Right renal cortex interstitium (tissue), 3 donors: ENCODE measurements around the gene PCDHGB3. TPM values are rescaled to one million over a fixed set of nuclear protein-coding genes. Genes with fewer than 3 reads are reported as not detected.
A peak's percentile ranks its signal among the peaks of the same experiment; 100 is the strongest.
"Not testable (repeated sequence)": the region's sequence is repeated elsewhere in the genome, so short reads cannot be mapped to it uniquely, and the experiment has no call there.

Source experiments
- DNase-seq, 3 donors: peaks; one replicate each; pipeline ENCODE4 v3.0.0-alpha.2; 2013; ENCODE audit warnings: low read depth in 3 of 3, low spot score in 2 of 3
- polyA plus RNA-seq, 3 donors: library from polyadenylated mRNA; unstranded; fragments of 120-200 nt; gene quantifications; one replicate each; pipeline ENCODE4 v1.2.1, GENCODE V29; 2013; ENCODE audit not compliant: insufficient read length in 3 of 3

PCDHGB3 gene
- polyA plus RNA-seq, 3 donors: 1.4 to 2.6 (median 1.7) TPM

DNA sequence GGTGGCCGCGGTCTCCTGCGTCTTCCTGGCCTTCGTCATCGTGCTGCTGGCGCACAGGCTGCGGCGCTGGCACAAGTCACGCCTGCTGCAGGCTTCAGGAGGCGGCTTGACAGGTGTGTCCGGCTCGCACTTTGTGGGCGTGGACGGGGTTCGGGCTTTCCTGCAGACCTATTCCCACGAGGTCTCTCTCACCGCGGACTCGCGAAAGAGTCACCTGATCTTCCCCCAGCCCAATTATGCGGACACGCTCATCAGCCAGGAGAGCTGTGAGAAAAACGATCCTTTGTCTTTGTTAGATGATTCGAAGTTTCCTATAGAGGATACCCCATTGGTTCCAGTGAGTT lies 45.2 kb downstream of the PCDHGB3 start:
- not testable (repeated sequence) for DNase-seq

- DNase-seq: peak in 1 of 3 donors; percentile 29
Measured at GRCh38 chr5:141417494-141418172, 47.6 kb downstream of the PCDHGB3 start, which contains the start of gene PCDHGB7. Gene PCDHGB7, plus strand, starts transcription at chr5:141417677. Its CDS starts 183 bp downstream, at chr5:141417860.

DNA sequence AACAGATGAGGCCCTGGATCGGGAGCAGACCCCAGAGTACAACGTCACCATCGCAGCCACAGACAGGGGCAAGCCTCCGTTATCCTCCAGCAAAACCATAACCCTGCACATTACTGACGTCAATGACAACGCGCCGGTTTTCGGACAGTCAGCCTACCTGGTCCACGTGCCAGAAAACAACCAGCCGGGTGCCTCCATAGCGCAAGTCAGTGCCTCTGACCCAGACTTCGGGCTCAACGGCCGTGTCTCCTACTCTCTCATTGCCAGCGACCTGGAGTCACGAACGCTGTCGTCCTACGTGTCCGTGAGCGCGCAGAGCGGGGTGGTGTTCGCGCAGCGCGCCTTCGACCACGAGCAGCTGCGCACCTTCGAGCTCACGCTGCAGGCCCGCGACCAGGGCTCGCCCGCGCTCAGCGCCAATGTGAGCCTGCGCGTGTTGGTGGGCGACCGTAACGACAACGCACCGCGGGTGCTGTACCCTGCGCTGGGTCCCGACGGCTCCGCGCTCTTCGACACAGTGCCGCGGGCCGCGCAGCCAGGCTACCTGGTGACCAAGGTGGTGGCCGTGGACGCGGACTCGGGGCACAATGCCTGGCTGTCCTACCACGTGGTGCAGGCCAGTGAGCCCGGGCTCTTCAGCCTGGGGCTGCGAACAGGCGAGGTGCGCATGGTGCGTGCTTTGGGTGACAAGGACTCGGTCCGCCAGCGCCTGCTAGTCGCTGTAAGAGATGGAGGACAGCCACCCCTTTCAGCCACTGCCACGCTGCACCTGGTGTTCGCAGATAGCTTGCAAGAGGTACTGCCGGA lies 49.2 kb downstream of the PCDHGB3 start:
- no peak for DNase-seq

DNA sequence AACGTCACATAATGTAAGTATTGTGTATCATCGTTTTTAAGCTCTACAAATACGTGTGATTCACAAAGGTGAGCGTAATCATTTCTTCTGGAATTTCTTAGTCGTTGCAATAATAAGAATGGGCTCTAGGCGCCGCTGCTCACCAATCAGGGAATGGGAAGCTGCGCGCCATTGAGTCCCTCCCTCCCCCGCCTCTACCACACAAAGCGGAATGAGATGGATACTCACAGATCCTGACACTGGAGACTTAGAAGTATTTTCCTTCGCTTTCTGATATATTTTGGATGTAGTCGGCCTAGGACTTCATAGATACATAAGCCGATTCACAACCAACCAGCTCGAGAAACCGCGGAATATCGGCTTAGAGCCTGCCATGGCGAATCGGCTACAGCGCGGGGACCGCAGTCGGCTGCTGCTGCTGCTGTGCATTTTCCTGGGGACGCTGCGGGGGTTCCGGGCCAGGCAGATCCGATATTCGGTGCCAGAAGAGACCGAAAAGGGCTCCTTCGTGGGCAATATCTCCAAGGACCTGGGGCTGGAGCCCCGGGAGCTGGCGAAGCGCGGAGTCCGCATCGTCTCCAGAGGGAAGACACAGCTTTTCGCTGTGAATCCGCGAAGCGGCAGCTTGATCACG lies 50.9 kb downstream of the PCDHGB3 start, which contains the start of gene PCDHGA11:
PCDHGA11 (plus strand) TSS at position 197 of the 634 bp plus-strand sequence; CDS start at position 374, 177 bp downstream.
- no peak for DNase-seq

DNA sequence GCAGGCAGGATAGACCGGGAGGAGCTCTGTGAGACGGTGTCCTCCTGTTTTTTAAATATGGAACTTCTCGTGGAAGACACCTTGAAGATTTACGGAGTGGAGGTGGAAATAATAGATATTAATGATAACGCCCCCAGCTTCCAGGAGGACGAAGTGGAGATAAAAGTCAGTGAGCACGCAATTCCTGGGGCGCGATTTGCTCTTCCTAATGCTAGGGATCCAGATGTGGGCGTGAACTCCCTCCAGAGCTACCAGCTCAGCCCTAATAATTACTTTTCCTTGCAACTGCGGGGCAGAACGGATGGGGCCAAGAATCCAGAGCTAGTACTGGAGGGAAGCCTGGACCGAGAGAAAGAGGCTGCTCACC lies 51.4 kb downstream of the PCDHGB3 start:
- DNase-seq: no peak

Other genes starting within 250 kb of the PCDHGB3 start
- 1 to 10 TPM; 1.8 to 2.9 (median 1.9) TPM for gene PCDHB4, start 248.4 kb upstream of the PCDHGB3 start, polyA plus RNA-seq
- 1 to 10 TPM; 6.6 to 8.5 (median 8.1) TPM for gene PCDHB5, start 235.0 kb upstream of the PCDHGB3 start, polyA plus RNA-seq
- gene PCDHB6, start 220.2 kb upstream of the PCDHGB3 start, polyA plus RNA-seq: 1 to 10 TPM; 2.2 to 3.8 (median 3.2) TPM
- gene PCDHB7, start 197.6 kb upstream of the PCDHGB3 start, polyA plus RNA-seq: 1 to 10 TPM; 4.7 to 5.5 (median 5.3) TPM
- 1 to 10 TPM; 1.5 to 4.2 (median 3.2) TPM for gene PCDHB8, start 192.5 kb upstream of the PCDHGB3 start, polyA plus RNA-seq
- gene PCDHB16, start 187.9 kb upstream of the PCDHGB3 start, polyA plus RNA-seq: 1 to 10 TPM; 3.6 to 7.2 (median 5.0) TPM
- gene PCDHB9, start 183.1 kb upstream of the PCDHGB3 start, polyA plus RNA-seq: 1 to 10 TPM; 4.3 to 5.0 (median 4.9) TPM
- gene PCDHB10, start 177.9 kb upstream of the PCDHGB3 start, polyA plus RNA-seq: 1 to 10 TPM; 5.6 to 9.2 (median 7.9) TPM
- gene PCDHB11, start 170.6 kb upstream of the PCDHGB3 start, polyA plus RNA-seq: 1 to 10 TPM; 4.3 to 6.0 (median 5.6) TPM
- 1 to 10 TPM; 4.7 to 5.8 (median 4.8) TPM for gene PCDHB12, start 161.5 kb upstream of the PCDHGB3 start, polyA plus RNA-seq
- gene PCDHB13, start 156.3 kb upstream of the PCDHGB3 start, polyA plus RNA-seq: 1 to 10 TPM; 5.4 to 6.3 (median 5.6) TPM
- gene PCDHB14, start 146.9 kb upstream of the PCDHGB3 start, polyA plus RNA-seq: 10 to 100 TPM in 1 of 3 donors, 1 to 10 TPM in 2; 7.2 to 10.5 (median 8.5) TPM
- gene PCDHB15, start 124.8 kb upstream of the PCDHGB3 start, polyA plus RNA-seq: 10 to 100 TPM; 11.3 to 17.3 (median 15.4) TPM
- gene SLC25A2, start 66.2 kb upstream of the PCDHGB3 start, polyA plus RNA-seq: not detected
- 100 to 1,000 TPM; 178 to 194 (median 190) TPM for gene TAF7, start 49.5 kb upstream of the PCDHGB3 start, polyA plus RNA-seq
- 1 to 10 TPM in 1 of 3 donors, under 1 TPM in 2; 0.78 to 1.2 (median 0.92) TPM for gene PCDHGA1, start 39.7 kb upstream of the PCDHGB3 start, polyA plus RNA-seq
- gene PCDHGA2, start 31.5 kb upstream of the PCDHGB3 start, polyA plus RNA-seq: 1 to 10 TPM; 6.0 to 7.0 (median 6.8) TPM
- gene PCDHGA3, start 26.4 kb upstream of the PCDHGB3 start, polyA plus RNA-seq: 1 to 10 TPM; 2.4 to 4.3 (median 3.1) TPM
- 1 to 10 TPM; 1.3 to 2.1 (median 1.9) TPM for gene PCDHGB1, start 20.1 kb upstream of the PCDHGB3 start, polyA plus RNA-seq
- gene PCDHGA4, start 15.2 kb upstream of the PCDHGB3 start, polyA plus RNA-seq: 1 to 10 TPM; 2.2 to 3.2 (median 2.2) TPM
- gene PCDHGB2, start 10.2 kb upstream of the PCDHGB3 start, polyA plus RNA-seq: 1 to 10 TPM; 3.2 to 3.9 (median 3.9) TPM
- 1 to 10 TPM; 2.2 to 2.8 (median 2.4) TPM for gene PCDHGA5, start 6.1 kb upstream of the PCDHGB3 start, polyA plus RNA-seq
- 1 to 10 TPM; 4.2 to 7.8 (median 5.8) TPM for gene PCDHGA6, start 3.6 kb downstream of the PCDHGB3 start, polyA plus RNA-seq
- 1 to 10 TPM; 1.6 to 2.3 (median 2.2) TPM for gene PCDHGA7, start 12.5 kb downstream of the PCDHGB3 start, polyA plus RNA-seq
- 1 to 10 TPM; 5.3 to 6.0 (median 5.5) TPM for gene PCDHGB4, start 17.5 kb downstream of the PCDHGB3 start, polyA plus RNA-seq
- under 1 TPM; 0.29 to 0.40 (median 0.30) TPM for gene PCDHGA8, start 22.4 kb downstream of the PCDHGB3 start, polyA plus RNA-seq
- 1 to 10 TPM; 7.8 to 9.7 (median 8.3) TPM for gene PCDHGB5, start 27.7 kb downstream of the PCDHGB3 start, polyA plus RNA-seq
- gene PCDHGA9, start 32.5 kb downstream of the PCDHGB3 start, polyA plus RNA-seq: 1 to 10 TPM; 4.9 to 6.0 (median 5.3) TPM
- 1 to 10 TPM; 6.6 to 8.2 (median 6.8) TPM for gene PCDHGB6, start 37.8 kb downstream of the PCDHGB3 start, polyA plus RNA-seq
- 1 to 10 TPM; 3.1 to 3.5 (median 3.2) TPM for gene PCDHGA10, start 42.7 kb downstream of the PCDHGB3 start, polyA plus RNA-seq
- gene PCDHGB7, start 47.4 kb downstream of the PCDHGB3 start, polyA plus RNA-seq: 10 to 100 TPM; 12.4 to 16.9 (median 14.0) TPM
- gene PCDHGA11, start 50.8 kb downstream of the PCDHGB3 start, polyA plus RNA-seq: 1 to 10 TPM; 4.4 to 4.7 (median 4.7) TPM
- 1 to 10 TPM in 2 of 3 donors, under 1 TPM in 1; 0.94 to 1.4 (median 1.3) TPM for gene PCDHGA12, start 60.3 kb downstream of the PCDHGB3 start, polyA plus RNA-seq
- gene PCDHGC3, start 105.7 kb downstream of the PCDHGB3 start, polyA plus RNA-seq: 100 to 1,000 TPM; 103 to 113 (median 107) TPM
- gene PCDHGC4, start 114.8 kb downstream of the PCDHGB3 start, polyA plus RNA-seq: 1 to 10 TPM; 2.4 to 2.9 (median 2.9) TPM
- gene PCDHGC5, start 118.8 kb downstream of the PCDHGB3 start, polyA plus RNA-seq: under 1 TPM; 0.27 to 0.32 (median 0.29) TPM
- 10 to 100 TPM; 74.8 to 81.9 (median 79.7) TPM for gene DIAPH1, start 248.8 kb downstream of the PCDHGB3 start, polyA plus RNA-seq